Measurements from ENCODE around the gene PTPRG.

DNA sequence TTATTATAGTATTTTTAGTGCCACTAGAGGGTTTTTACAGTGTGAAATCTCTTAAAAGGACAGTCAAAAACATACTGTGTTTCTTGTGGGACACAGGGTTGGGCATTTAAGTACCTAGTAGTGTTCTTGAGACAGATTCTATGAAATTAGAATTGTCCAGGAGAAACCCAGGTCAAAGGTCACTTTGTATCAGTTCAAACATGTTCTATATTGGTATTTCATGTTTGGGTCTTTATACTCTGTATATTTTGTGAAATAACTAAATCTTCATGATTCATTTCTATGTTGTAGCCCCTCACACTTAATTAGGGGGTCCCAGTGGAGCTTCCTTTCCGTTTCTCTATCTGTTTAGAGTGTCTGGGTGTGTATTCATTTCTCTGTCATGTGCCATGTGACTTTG is 171.6 kb downstream of the PTPRG start:
- TF ChIP-seq, protein P1, sequence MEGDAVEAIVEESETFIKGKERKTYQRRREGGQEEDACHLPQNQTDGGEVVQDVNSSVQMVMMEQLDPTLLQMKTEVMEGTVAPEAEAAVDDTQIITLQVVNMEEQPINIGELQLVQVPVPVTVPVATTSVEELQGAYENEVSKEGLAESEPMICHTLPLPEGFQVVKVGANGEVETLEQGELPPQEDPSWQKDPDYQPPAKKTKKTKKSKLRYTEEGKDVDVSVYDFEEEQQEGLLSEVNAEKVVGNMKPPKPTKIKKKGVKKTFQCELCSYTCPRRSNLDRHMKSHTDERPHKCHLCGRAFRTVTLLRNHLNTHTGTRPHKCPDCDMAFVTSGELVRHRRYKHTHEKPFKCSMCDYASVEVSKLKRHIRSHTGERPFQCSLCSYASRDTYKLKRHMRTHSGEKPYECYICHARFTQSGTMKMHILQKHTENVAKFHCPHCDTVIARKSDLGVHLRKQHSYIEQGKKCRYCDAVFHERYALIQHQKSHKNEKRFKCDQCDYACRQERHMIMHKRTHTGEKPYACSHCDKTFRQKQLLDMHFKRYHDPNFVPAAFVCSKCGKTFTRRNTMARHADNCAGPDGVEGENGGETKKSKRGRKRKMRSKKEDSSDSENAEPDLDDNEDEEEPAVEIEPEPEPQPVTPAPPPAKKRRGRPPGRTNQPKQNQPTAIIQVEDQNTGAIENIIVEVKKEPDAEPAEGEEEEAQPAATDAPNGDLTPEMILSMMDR (IDR thresholded peaks at IDR 0.05) = no peak
- TF ChIP-seq POLR2A (IDR thresholded peaks at IDR 0.05) = no peak

Data from right lobe of liver (tissue), 4 donors.